Vagina (tissue), 2 donors: ENCODE data around the gene MYO3B.

Experiments used
- POLR2A ChIP-seq, 2 donors: fragments of 450-650 bp; IDR thresholded peaks; one replicate each; pipeline ENCODE4 v1.6.1; 2017; ENCODE audit warnings: antibody characterized with exemption in 2 of 2, mild to moderate bottlenecking in 2 of 2, moderate library complexity in 2 of 2
- TF ChIP-seq, protein P1 (sequence below), 3 experiments: fragments of 450-650 bp in 2 of 3; fragments of 200-600 bp in 1 of 3; sonication (generic) in 1 of 3; IDR thresholded peaks; one replicate each; pipeline ENCODE4 v1.5.1; 2017 to 2019; ENCODE audit warnings: antibody characterized with exemption in 3 of 3, mild to moderate bottlenecking in 2 of 3, moderate library complexity in 2 of 3

DNA sequence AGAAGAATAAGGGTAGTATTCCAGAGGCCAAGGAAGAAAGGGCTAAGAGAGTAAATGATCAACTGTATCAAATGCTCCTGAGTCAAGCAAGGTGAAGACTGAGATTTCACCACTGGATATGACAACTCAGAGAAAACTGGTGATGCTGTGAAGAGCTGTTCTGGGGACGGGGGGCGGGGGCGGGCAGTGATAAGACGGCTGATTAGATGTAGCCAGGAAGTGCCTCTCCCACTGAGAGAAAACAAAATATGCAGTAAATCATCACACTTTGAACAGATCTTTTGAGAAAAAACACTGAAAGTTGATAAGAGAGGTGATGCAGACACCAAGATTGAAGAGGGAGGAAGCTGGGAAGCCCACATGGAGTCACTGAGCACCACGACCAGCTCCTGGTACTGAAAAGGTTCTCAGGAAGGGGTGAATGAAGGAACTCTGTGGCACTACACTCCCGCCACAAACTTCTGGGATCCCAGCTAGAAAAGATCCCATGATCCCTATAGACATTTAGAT lies 75.8 kb downstream of the MYO3B start:
- TF ChIP-seq, protein P1, sequence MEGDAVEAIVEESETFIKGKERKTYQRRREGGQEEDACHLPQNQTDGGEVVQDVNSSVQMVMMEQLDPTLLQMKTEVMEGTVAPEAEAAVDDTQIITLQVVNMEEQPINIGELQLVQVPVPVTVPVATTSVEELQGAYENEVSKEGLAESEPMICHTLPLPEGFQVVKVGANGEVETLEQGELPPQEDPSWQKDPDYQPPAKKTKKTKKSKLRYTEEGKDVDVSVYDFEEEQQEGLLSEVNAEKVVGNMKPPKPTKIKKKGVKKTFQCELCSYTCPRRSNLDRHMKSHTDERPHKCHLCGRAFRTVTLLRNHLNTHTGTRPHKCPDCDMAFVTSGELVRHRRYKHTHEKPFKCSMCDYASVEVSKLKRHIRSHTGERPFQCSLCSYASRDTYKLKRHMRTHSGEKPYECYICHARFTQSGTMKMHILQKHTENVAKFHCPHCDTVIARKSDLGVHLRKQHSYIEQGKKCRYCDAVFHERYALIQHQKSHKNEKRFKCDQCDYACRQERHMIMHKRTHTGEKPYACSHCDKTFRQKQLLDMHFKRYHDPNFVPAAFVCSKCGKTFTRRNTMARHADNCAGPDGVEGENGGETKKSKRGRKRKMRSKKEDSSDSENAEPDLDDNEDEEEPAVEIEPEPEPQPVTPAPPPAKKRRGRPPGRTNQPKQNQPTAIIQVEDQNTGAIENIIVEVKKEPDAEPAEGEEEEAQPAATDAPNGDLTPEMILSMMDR (IDR thresholded peaks at IDR 0.05), result no peak
- TF ChIP-seq POLR2A (IDR thresholded peaks at IDR 0.05), result no peak
